ENCODE measurements around the gene RAD51C. TPM values are rescaled to one million over a fixed set of nuclear protein-coding genes. Genes with fewer than 3 reads are reported as not detected.

The RAD51C gene
- total and polyA plus RNA-seq, 2 donors (not counting 1 experiment from before 2014, with no cell fraction given) = 27.7 to 29.1 TPM

- no peak overlapping the region for H3K4me3 ChIP-seq (replicated peaks in 1 of 4; ENCODE audit: control extremely low read depth in 1 of 4, insufficient read depth in 1 of 4, low read depth in 3 of 4, low read length in 4 of 4)
- H3K4me1 ChIP-seq (ENCODE audit: control insufficient read depth, extremely low read depth, insufficient read depth, low read length) = no peaks in the 10 kb centered on the region
- no peaks in the 10 kb centered on the region for H3K9me3 ChIP-seq (ENCODE audit: control insufficient read depth, insufficient read depth, low read depth, low read length)
- H2AFZ ChIP-seq (ENCODE audit: low read length) = no peak overlapping the region
- no peak overlapping the region for H3K4me2 ChIP-seq (ENCODE audit: extremely low read depth, insufficient read depth, low read length)
- DNase-seq (ENCODE audit: low read depth in 2 of 2) = peak; percentile 3 to 4
- H3K27me3 ChIP-seq (ENCODE audit: control insufficient read depth, insufficient read depth, low read length) = no peaks in the 10 kb centered on the region
- TF ChIP-seq CTCF (conservative IDR thresholded peaks at IDR 0.05 in 1 of 2, IDR thresholded peaks at IDR 0.05 in 1 of 2; ENCODE audit: low read depth in 1 of 2, low read length in 2 of 2) (no peak), EZH2 (IDR thresholded peaks at IDR 0.05; ENCODE audit: low read length, missing control alignments) (no peak)
- no peak overlapping the region for H3K9ac ChIP-seq (ENCODE audit: insufficient read depth, low read length)
- H3K79me2 ChIP-seq (ENCODE audit: control insufficient read depth, insufficient read depth, low read length) = no peaks in the 10 kb centered on the region
- no peaks in the 10 kb centered on the region for H3K36me3 ChIP-seq (ENCODE audit: control insufficient read depth, insufficient read depth, low read length)
- H3K27ac ChIP-seq (ENCODE audit: insufficient read depth, low read length) = no peak overlapping the region
- H4K20me1 ChIP-seq (ENCODE audit: control insufficient read depth, extremely low read depth, insufficient read depth, low read length) = no peaks in the 10 kb centered on the region
Observed at GRCh38 chr17:58783380-58783779, 91.0 kb downstream of the RAD51C start.

GRCh38 chr17:58785097-58785496 is 92.7 kb downstream of the RAD51C start:
- Histone ChIP-seq H4K20me1 (ENCODE audit: control insufficient read depth, extremely low read depth, insufficient read depth, low read length) (no peaks in the 10 kb centered on the region), H3K4me3 (replicated peaks in 1 of 4; ENCODE audit: control extremely low read depth in 1 of 4, insufficient read depth in 1 of 4, low read depth in 3 of 4, low read length in 4 of 4) (no peak overlapping the region), H3K4me1 (ENCODE audit: control insufficient read depth, extremely low read depth, insufficient read depth, low read length) (no peaks in the 10 kb centered on the region), H3K4me2 (ENCODE audit: extremely low read depth, insufficient read depth, low read length) (no peak overlapping the region), H3K27ac (ENCODE audit: insufficient read depth, low read length) (no peak overlapping the region), H3K36me3 (ENCODE audit: control insufficient read depth, insufficient read depth, low read length) (no peaks in the 10 kb centered on the region), H3K27me3 (ENCODE audit: control insufficient read depth, insufficient read depth, low read length) (no peaks in the 10 kb centered on the region), H3K9me3 (ENCODE audit: control insufficient read depth, insufficient read depth, low read depth, low read length) (no peaks in the 10 kb centered on the region), H3K79me2 (ENCODE audit: control insufficient read depth, insufficient read depth, low read length) (no peaks in the 10 kb centered on the region), H3K9ac (ENCODE audit: insufficient read depth, low read length) (no peak overlapping the region), H2AFZ (ENCODE audit: low read length) (no peak overlapping the region)
- no peak for DNase-seq (ENCODE audit: low read depth in 2 of 2)
- TF ChIP-seq EZH2 (IDR thresholded peaks at IDR 0.05; ENCODE audit: low read length, missing control alignments) = no peak
- no peak for TF ChIP-seq CTCF (conservative IDR thresholded peaks at IDR 0.05 in 1 of 2, IDR thresholded peaks at IDR 0.05 in 1 of 2; ENCODE audit: low read depth in 1 of 2, low read length in 2 of 2)

Other genes with a start within 250 kb of the RAD51C start
- gene HSF5, start 204.2 kb upstream of the RAD51C start, total RNA-seq = under 0.01 TPM in 2 replicates
- gene HSF5, start 204.2 kb upstream of the RAD51C start, polyA plus RNA-seq = not detected in 2 replicates
- gene MTMR4, start 178.0 kb upstream of the RAD51C start, total RNA-seq = 34.9 and 40.0 TPM in 2 replicates
- 22.1 and 24.3 TPM in 2 replicates for gene MTMR4, start 178.0 kb upstream of the RAD51C start, polyA plus RNA-seq
- under 0.01 TPM in 2 replicates for gene TEX14, start 557 bp upstream of the RAD51C start, total RNA-seq
- gene TEX14, start 557 bp upstream of the RAD51C start, polyA plus RNA-seq = 0.01 and 0.03 TPM in 2 replicates
- 0.26 and 0.50 TPM in 2 replicates for gene PPM1E, start 63.3 kb downstream of the RAD51C start, total RNA-seq
- gene PPM1E, start 63.3 kb downstream of the RAD51C start, polyA plus RNA-seq = 0.02 and 0.05 TPM in 2 replicates